ENCODE measurements around the gene RTN4RL2.

Gene RTN4RL2

DNA sequence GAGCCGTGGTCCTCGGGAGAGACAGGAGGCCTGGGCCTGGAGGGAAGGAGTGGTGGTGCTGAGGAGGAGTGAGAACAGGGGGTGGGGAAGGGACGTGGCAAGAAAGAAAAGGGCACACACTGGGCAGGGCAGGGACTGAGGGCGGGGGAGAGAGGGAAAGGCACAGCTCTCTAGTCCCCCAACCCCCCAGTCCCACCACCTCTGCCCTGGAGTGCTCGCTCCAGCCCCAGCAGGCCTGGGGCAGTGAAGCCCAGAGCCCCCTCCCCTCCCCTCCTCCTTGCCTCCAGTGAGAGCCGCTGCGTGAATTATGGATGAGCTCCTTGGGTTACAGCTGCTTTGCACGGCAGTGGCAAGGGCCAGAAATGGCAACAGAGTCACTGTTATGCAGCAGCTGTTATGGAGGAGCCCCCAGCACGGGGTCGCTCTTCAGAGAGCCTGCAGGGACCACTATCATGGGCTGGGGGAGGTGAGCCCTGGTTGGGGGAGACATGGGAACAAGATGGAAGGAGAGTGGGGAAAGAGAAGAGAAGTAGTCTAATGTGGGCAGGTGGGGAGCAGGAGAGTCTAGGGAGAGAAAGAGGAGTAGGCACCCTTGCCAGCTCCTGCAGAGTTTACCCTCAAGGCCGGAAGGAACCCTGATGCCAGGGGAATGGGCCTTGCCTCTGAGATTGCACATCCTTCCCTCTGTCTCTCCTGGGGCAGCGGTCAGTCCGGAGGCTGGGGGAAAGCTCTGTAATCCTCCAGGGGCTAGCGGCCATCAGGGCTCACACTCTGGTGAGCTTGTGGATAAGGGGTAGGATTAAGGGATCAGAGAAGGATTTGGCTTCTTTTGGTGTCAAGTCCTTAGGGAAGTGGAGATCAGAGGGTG, 3.6 kb downstream of the RTN4RL2 start:
- Histone ChIP-seq H3K27me3 (ENCODE audit: control insufficient read depth in 1 of 2, insufficient read depth in 2 of 2, low read length in 2 of 2) (peaks cover 20 to 40% of the 10 kb centered on the region in 2 donors), H3K27ac (ENCODE audit: low read length) (no peak overlapping the region), H3K9ac (ENCODE audit: low read length in 2 of 2) (no peak overlapping the region)

DNA sequence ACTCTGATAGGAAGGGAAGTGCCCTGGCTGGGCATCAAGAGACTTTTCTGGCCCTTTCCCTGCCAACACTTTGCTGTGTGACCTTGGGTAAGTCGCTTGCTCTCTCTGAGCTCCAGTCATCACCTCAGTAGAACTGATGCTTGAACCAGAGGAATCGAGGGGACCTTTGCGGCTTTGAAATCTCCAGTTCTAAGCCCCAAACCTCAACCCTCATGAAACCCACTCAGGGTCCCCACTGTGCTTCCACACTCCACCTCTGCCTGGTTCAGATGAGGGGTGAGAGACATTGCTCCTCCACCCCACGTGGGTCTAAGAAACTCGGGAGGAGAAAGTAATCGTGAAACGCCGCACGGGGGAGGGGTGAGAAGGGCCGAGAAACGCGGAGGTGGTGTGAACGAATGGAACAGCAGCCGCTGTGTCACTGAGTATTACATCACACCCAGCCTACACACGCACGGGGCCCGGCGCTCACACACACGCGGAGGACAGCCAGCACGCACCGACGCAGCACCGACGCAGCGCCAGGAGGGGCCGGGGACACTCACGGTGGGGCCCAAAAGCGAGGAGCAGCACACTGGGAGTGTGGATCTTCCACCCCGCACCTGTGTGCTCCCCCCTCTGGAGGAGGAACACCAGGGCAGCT, 4.3 kb downstream of the RTN4RL2 start:
- Histone ChIP-seq H3K4me1 (ENCODE audit: control insufficient read depth, insufficient read depth, low read length) (peaks cover 6% of the 10 kb centered on the region), H3K9ac (ENCODE audit: low read length in 2 of 2) (no peak overlapping the region), H3K36me3 (ENCODE audit: control insufficient read depth in 2 of 2, insufficient read depth in 2 of 2, low read length in 2 of 2) (no peaks in the 10 kb centered on the region), H3K4me3 (ENCODE audit: low read length in 2 of 2) (no peak overlapping the region), H3K27me3 (ENCODE audit: control insufficient read depth in 1 of 2, insufficient read depth in 2 of 2, low read length in 2 of 2) (peaks cover 15 to 32% of the 10 kb centered on the region in 2 donors), H3K9me3 (ENCODE audit: control insufficient read depth in 2 of 2, low read length in 2 of 2) (no peaks in the 10 kb centered on the region), H3K27ac (ENCODE audit: low read length) (no peak overlapping the region)

More for the DNA sequence above, 3.6 kb downstream of the RTN4RL2 start:
- Histone ChIP-seq H3K9me3 (ENCODE audit: control insufficient read depth in 2 of 2, low read length in 2 of 2) (no peaks in the 10 kb centered on the region), H3K4me1 (ENCODE audit: control insufficient read depth, insufficient read depth, low read length) (peaks cover 13% of the 10 kb centered on the region), H3K36me3 (ENCODE audit: control insufficient read depth in 2 of 2, insufficient read depth in 2 of 2, low read length in 2 of 2) (no peaks in the 10 kb centered on the region), H3K4me3 (ENCODE audit: low read length in 2 of 2) (no peak overlapping the region)

DNA sequence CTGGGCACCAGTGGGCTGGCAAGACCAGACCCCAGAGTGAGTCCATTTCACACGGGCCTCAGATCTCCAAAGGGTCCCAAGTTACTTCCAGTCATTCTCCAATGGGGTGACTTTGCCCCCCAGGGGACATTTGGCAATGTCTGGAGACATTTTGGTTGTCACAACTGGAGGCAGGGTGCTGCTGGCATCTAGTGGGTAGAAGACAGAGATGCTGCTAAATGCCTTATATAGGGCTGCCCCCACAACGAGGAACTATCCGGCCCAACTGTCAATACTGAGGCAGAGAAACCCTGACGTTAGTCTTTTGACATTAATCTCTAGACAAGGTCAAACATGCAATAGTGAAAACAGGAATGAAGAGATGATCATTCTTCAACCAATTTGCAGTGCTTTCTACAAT, 6.4 kb downstream of the RTN4RL2 start:
- Histone ChIP-seq H3K9me3 (ENCODE audit: control insufficient read depth in 2 of 2, low read length in 2 of 2) (no peaks in the 10 kb centered on the region), H3K4me1 (ENCODE audit: control insufficient read depth, insufficient read depth, low read length) (no peaks in the 10 kb centered on the region), H3K9ac (ENCODE audit: low read length in 2 of 2) (no peak overlapping the region), H3K27ac (ENCODE audit: low read length) (no peak overlapping the region), H3K36me3 (ENCODE audit: control insufficient read depth in 2 of 2, insufficient read depth in 2 of 2, low read length in 2 of 2) (no peaks in the 10 kb centered on the region), H3K27me3 (ENCODE audit: control insufficient read depth in 1 of 2, insufficient read depth in 2 of 2, low read length in 2 of 2) (peaks cover 7 to 17% of the 10 kb centered on the region in 2 donors), H3K4me3 (ENCODE audit: low read length in 2 of 2) (no peak overlapping the region)

DNA sequence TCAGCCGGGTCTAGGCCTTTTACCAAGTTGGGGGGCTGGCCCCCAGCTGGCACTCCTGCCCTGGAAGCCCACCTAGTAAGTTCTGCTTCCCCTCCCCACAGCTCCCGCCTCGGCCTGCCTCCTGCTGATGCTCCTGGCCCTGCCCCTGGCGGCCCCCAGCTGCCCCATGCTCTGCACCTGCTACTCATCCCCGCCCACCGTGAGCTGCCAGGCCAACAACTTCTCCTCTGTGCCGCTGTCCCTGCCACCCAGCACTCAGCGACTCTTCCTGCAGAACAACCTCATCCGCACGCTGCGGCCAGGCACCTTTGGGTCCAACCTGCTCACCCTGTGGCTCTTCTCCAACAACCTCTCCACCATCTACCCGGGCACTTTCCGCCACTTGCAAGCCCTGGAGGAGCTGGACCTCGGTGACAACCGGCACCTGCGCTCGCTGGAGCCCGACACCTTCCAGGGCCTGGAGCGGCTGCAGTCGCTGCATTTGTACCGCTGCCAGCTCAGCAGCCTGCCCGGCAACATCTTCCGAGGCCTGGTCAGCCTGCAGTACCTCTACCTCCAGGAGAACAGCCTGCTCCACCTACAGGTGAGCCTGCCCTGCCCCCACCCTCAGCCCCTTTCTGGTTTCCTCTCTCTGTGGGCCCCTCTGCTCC, 7.3 kb downstream of the RTN4RL2 start:
- no peaks in the 10 kb centered on the region for H3K4me1 ChIP-seq (ENCODE audit: control insufficient read depth, insufficient read depth, low read length)
- no peaks in the 10 kb centered on the region for H3K9me3 ChIP-seq (ENCODE audit: control insufficient read depth in 2 of 2, low read length in 2 of 2)
- H3K36me3 ChIP-seq (ENCODE audit: control insufficient read depth in 2 of 2, insufficient read depth in 2 of 2, low read length in 2 of 2), result no peaks in the 10 kb centered on the region
- H3K27ac ChIP-seq (ENCODE audit: low read length), result no peak overlapping the region
- no peak overlapping the region for H3K9ac ChIP-seq (ENCODE audit: low read length in 2 of 2)
- no peak overlapping the region for H3K4me3 ChIP-seq (ENCODE audit: low read length in 2 of 2)
- H3K27me3 ChIP-seq (ENCODE audit: control insufficient read depth in 1 of 2, insufficient read depth in 2 of 2, low read length in 2 of 2), result peaks cover 6 to 10% of the 10 kb centered on the region in 2 donors

DNA sequence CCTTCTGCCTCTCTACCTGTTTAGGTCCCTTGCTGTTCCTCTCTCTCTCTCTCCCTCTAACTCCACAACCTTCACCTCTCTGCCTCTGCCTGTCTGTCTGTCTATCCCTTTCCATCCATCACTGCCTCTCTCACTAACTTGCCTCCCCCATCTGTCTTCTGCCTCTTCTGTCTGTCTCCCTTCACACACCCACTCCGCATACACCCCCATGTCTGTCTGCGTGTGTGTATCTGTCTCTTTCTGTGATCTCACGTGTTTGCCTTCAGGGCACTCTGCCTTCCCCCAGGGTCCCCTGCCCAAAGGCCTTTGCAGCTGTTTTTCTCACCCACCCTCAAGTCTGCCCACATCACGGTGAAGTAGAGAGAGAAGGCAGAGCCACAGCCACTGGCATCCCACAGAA, 7.9 kb downstream of the RTN4RL2 start:
- Histone ChIP-seq H3K27me3 (ENCODE audit: control insufficient read depth in 1 of 2, insufficient read depth in 2 of 2, low read length in 2 of 2) (peaks cover 9 to 15% of the 10 kb centered on the region in 2 donors), H3K9me3 (ENCODE audit: control insufficient read depth in 2 of 2, low read length in 2 of 2) (no peaks in the 10 kb centered on the region), H3K4me1 (ENCODE audit: control insufficient read depth, insufficient read depth, low read length) (no peaks in the 10 kb centered on the region), H3K27ac (ENCODE audit: low read length) (no peak overlapping the region), H3K4me3 (ENCODE audit: low read length in 2 of 2) (no peak overlapping the region), H3K36me3 (ENCODE audit: control insufficient read depth in 2 of 2, insufficient read depth in 2 of 2, low read length in 2 of 2) (no peaks in the 10 kb centered on the region), H3K9ac (ENCODE audit: low read length in 2 of 2) (no peak overlapping the region)

DNA sequence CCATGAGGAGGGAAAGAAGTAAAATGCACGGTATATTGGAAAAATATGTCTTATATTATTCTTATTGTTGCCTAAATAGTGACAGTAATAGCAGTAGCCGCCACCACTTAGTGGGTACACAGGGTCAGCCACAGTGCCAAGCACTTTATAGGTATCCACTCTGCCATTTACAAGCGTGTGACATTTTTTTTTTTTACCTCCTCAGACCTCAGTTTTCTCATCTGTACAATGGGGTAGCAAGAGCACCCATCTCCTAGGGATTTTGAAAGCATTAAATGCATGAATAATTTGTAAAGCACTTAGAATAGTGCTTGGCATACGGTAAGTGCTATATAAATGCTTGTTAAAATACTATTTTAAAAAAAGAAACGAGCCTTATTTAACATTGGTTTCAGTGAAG, 8.9 kb downstream of the RTN4RL2 start:
- H3K9me3 ChIP-seq (ENCODE audit: control insufficient read depth in 2 of 2, low read length in 2 of 2), result no peaks in the 10 kb centered on the region
- H3K4me1 ChIP-seq (ENCODE audit: control insufficient read depth, insufficient read depth, low read length), result no peaks in the 10 kb centered on the region
- H3K4me3 ChIP-seq (ENCODE audit: low read length in 2 of 2), result no peak overlapping the region
- no peak overlapping the region for H3K27ac ChIP-seq (ENCODE audit: low read length)
- no peak overlapping the region for H3K9ac ChIP-seq (ENCODE audit: low read length in 2 of 2)
- peaks cover 13 to 24% of the 10 kb centered on the region in 2 donors for H3K27me3 ChIP-seq (ENCODE audit: control insufficient read depth in 1 of 2, insufficient read depth in 2 of 2, low read length in 2 of 2)
- H3K36me3 ChIP-seq (ENCODE audit: control insufficient read depth in 2 of 2, insufficient read depth in 2 of 2, low read length in 2 of 2), result no peaks in the 10 kb centered on the region

DNA sequence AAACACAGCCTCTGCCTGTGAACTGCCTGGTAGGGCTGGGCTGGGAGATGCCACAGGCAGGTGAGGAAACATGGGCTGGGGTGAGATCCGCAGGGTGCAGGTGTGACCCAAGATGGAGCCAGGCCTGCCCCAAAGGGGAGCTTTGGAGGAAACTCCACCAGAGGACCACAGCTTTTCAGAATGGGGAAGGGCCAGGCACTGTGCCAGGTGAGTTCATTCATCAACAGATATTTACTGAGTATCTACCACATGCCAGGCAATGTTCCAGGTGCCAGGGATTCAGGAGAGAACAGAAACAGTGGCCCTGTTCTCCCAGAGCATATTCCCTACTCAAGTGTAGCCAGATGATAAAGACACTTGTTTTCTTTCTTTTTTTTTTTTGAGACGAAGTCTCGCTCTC, 11.2 kb downstream of the RTN4RL2 start:
- H3K36me3 ChIP-seq (ENCODE audit: control insufficient read depth in 2 of 2, insufficient read depth in 2 of 2, low read length in 2 of 2), result no peaks in the 10 kb centered on the region
- no peak overlapping the region for H3K4me3 ChIP-seq (ENCODE audit: low read length in 2 of 2)
- H3K9ac ChIP-seq (ENCODE audit: low read length in 2 of 2), result no peak overlapping the region
- no peaks in the 10 kb centered on the region for H3K9me3 ChIP-seq (ENCODE audit: control insufficient read depth in 2 of 2, low read length in 2 of 2)
- no peak overlapping the region for H3K27ac ChIP-seq (ENCODE audit: low read length)
- peaks cover 10% of the 10 kb centered on the region for H3K4me1 ChIP-seq (ENCODE audit: control insufficient read depth, insufficient read depth, low read length)
- peaks cover 27 to 41% of the 10 kb centered on the region in 2 donors for H3K27me3 ChIP-seq (ENCODE audit: control insufficient read depth in 1 of 2, insufficient read depth in 2 of 2, low read length in 2 of 2)

DNA sequence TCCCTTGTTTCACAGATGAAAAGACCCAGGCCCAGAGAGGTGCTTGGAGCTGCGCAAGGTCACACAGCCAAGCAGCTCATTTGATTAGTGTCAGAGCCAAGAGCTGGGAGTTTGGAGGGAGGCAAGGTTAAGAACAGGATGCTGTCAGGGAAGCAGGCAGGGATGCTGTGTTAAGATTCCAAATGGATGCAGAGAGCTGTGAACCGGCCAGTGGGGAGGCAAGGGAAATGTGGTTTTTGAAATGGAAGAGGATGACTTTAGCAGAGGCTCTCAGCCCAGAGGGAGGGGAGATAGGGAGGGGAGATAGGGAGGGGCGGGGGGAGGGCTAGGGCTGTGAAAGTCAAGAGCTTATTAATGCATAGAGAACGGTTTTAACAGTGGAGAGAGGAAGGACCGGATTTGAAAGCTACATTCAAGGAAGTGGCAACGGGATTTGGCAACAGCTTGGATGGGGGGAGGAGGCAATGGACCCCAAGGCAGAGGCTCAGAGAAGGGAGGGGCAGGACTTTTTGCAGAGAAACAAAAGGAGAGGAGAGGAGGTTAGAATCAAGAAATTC, 13.0 kb downstream of the RTN4RL2 start:
- no peaks in the 10 kb centered on the region for H3K9me3 ChIP-seq (ENCODE audit: control insufficient read depth in 2 of 2, low read length in 2 of 2)
- H3K27ac ChIP-seq (ENCODE audit: low read length), result no peak overlapping the region
- no peak overlapping the region for H3K4me3 ChIP-seq (ENCODE audit: low read length in 2 of 2)
- no peaks in the 10 kb centered on the region for H3K36me3 ChIP-seq (ENCODE audit: control insufficient read depth in 2 of 2, insufficient read depth in 2 of 2, low read length in 2 of 2)
- peaks cover 29 to 49% of the 10 kb centered on the region in 2 donors for H3K27me3 ChIP-seq (ENCODE audit: control insufficient read depth in 1 of 2, insufficient read depth in 2 of 2, low read length in 2 of 2)
- H3K9ac ChIP-seq (ENCODE audit: low read length in 2 of 2), result no peak overlapping the region
- peaks cover 14% of the 10 kb centered on the region for H3K4me1 ChIP-seq (ENCODE audit: control insufficient read depth, insufficient read depth, low read length)

DNA sequence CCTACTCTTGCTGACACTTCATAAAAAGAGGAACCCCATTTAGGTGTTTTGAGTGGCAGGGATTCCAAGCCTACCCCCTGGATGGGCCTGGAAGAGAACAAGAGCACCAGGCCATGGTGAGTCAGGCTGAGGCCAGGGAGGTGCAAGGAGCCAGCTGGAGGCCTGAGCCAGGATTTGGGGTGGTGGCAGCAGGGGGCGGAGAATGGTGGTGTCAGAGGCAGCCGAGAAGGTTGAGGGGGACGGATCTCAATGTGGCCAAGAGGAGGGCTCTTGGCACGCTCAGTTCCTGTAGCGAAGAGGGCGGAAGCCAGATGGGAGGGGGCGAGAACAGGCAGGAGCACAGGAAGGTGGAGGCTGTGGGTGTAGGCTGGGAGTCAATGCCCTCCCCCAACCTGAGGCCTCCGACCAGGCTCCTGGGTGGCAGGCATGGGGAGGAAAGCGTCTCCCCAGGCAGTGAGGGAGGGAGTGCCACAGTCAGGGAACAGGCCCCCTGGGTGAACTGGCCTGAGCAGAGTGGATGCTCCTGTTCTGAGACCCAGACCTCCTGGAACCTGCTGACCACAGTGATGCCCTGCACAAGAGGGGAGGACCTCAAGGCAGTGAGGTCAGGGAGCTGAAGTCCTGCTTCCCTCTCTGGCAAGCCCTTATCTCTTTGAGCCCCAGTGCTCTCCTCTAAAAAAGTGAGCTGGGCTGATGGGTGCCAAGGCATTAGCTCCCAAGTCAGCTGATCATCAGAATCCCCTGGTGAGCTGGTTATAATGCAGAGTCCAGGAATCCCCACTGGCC, 13.9 kb downstream of the RTN4RL2 start:
- Histone ChIP-seq H3K4me3 (ENCODE audit: low read length in 2 of 2) (no peak overlapping the region), H3K27me3 (ENCODE audit: control insufficient read depth in 1 of 2, insufficient read depth in 2 of 2, low read length in 2 of 2) (peaks cover 29 to 50% of the 10 kb centered on the region in 2 donors), H3K9ac (ENCODE audit: low read length in 2 of 2) (no peak overlapping the region), H3K4me1 (ENCODE audit: control insufficient read depth, insufficient read depth, low read length) (peaks cover 14% of the 10 kb centered on the region), H3K27ac (ENCODE audit: low read length) (no peak overlapping the region), H3K36me3 (ENCODE audit: control insufficient read depth in 2 of 2, insufficient read depth in 2 of 2, low read length in 2 of 2) (no peaks in the 10 kb centered on the region), H3K9me3 (ENCODE audit: control insufficient read depth in 2 of 2, low read length in 2 of 2) (no peaks in the 10 kb centered on the region)

DNA sequence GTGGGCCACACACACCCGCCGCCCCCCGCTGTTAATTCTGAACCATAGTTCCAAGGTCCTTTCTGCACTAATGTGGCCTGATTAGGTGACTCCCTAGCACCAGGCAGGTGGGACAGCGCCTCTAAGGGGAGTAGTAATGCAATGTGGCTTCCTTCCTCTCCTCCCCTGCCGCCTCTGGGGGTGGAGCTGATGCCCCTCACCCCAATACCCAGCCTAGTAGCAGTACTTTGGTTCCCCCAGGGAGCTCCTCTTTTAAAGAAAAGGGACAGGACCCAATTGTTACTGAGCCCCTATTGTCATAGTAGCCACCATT, 14.4 kb downstream of the RTN4RL2 start:
- Histone ChIP-seq H3K36me3 (ENCODE audit: control insufficient read depth in 2 of 2, insufficient read depth in 2 of 2, low read length in 2 of 2) (no peaks in the 10 kb centered on the region), H3K9ac (ENCODE audit: low read length in 2 of 2) (no peak overlapping the region), H3K9me3 (ENCODE audit: control insufficient read depth in 2 of 2, low read length in 2 of 2) (no peaks in the 10 kb centered on the region), H3K4me3 (ENCODE audit: low read length in 2 of 2) (no peak overlapping the region), H3K27me3 (ENCODE audit: control insufficient read depth in 1 of 2, insufficient read depth in 2 of 2, low read length in 2 of 2) (peaks cover 29 to 55% of the 10 kb centered on the region in 2 donors), H3K27ac (ENCODE audit: low read length) (no peak overlapping the region), H3K4me1 (ENCODE audit: control insufficient read depth, insufficient read depth, low read length) (peaks cover 14% of the 10 kb centered on the region)
